Left ventricle myocardium inferior (tissue), 1 donor: ENCODE data around the gene ZNRF3. TPM values are rescaled to one million over a fixed set of nuclear protein-coding genes. Genes with fewer than 3 reads are reported as not detected.

Experiments used
- DNase-seq: peaks from one replicate; pipeline ENCODE4 v3.0.0-alpha.2; 2020
- H3K27ac ChIP-seq: fragments of 200-600 bp; replicated peaks from 2 replicates; pipeline ENCODE4 v1.8.0; 2021
- H3K27me3 ChIP-seq: fragments of 200-600 bp; 2 replicates; pipeline ENCODE4 v1.8.0; 2021; ENCODE audit warnings: low read depth
- H3K36me3 ChIP-seq: fragments of 200-600 bp; 2 replicates; pipeline ENCODE4 v1.8.0; 2021
- H3K4me1 ChIP-seq: fragments of 200-600 bp; 2 replicates; pipeline ENCODE4 v1.8.0; 2021
- H3K4me3 ChIP-seq: fragments of 200-600 bp; 2 replicates; pipeline ENCODE4 v1.8.0; 2021; ENCODE audit warnings: mild to moderate bottlenecking, moderate library complexity
- H3K9me3 ChIP-seq: fragments of 200-600 bp; replicated peaks from 2 replicates; pipeline ENCODE4 v1.8.0; 2021
- intact Hi-C: fragments of 100-400 bp; cut with micrococcal nuclease; formaldehyde crosslinking; loops from one replicate; pipeline ENCODE4 v1.11.0; 2022
- total RNA-seq: library from RNA; stranded (reverse); fragmentation: NEBNext Ultra II Directional; extraction: Animal tissue kit (Norgen Biotek cat#: 25700); gene quantifications from one replicate; pipeline ENCODE4 v1.2.1, GENCODE V29; 2021
- TF ChIP-seq, protein P1 (sequence below): fragments of 200-600 bp; IDR thresholded peaks from 2 replicates; pipeline ENCODE4 v1.8.0; 2021; ENCODE audit warnings: antibody characterized with exemption, mild to moderate bottlenecking, borderline replicate concordance
- donor health status: DM: no; HTN: yes; CAD: no; lungs with severe emphysema.

ZNRF3 gene
- total RNA-seq, 1 donor from 2014 or later = 6.3 TPM

GRCh38 chr22:28989912-28990311 is 106.5 kb downstream of the ZNRF3 start:
- Histone ChIP-seq H3K4me3 (no peak overlapping the region), H3K36me3 (peaks cover 20% of the 10 kb centered on the region), H3K27me3 (no peaks in the 10 kb centered on the region), H3K27ac (no peak overlapping the region), H3K4me1 (no peaks in the 10 kb centered on the region), H3K9me3 (peaks cover 8% of the 10 kb centered on the region)
- no peak for DNase-seq
- TF ChIP-seq, protein P1, sequence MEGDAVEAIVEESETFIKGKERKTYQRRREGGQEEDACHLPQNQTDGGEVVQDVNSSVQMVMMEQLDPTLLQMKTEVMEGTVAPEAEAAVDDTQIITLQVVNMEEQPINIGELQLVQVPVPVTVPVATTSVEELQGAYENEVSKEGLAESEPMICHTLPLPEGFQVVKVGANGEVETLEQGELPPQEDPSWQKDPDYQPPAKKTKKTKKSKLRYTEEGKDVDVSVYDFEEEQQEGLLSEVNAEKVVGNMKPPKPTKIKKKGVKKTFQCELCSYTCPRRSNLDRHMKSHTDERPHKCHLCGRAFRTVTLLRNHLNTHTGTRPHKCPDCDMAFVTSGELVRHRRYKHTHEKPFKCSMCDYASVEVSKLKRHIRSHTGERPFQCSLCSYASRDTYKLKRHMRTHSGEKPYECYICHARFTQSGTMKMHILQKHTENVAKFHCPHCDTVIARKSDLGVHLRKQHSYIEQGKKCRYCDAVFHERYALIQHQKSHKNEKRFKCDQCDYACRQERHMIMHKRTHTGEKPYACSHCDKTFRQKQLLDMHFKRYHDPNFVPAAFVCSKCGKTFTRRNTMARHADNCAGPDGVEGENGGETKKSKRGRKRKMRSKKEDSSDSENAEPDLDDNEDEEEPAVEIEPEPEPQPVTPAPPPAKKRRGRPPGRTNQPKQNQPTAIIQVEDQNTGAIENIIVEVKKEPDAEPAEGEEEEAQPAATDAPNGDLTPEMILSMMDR = no peak
- intact Hi-C loops = no loop called here

DNA sequence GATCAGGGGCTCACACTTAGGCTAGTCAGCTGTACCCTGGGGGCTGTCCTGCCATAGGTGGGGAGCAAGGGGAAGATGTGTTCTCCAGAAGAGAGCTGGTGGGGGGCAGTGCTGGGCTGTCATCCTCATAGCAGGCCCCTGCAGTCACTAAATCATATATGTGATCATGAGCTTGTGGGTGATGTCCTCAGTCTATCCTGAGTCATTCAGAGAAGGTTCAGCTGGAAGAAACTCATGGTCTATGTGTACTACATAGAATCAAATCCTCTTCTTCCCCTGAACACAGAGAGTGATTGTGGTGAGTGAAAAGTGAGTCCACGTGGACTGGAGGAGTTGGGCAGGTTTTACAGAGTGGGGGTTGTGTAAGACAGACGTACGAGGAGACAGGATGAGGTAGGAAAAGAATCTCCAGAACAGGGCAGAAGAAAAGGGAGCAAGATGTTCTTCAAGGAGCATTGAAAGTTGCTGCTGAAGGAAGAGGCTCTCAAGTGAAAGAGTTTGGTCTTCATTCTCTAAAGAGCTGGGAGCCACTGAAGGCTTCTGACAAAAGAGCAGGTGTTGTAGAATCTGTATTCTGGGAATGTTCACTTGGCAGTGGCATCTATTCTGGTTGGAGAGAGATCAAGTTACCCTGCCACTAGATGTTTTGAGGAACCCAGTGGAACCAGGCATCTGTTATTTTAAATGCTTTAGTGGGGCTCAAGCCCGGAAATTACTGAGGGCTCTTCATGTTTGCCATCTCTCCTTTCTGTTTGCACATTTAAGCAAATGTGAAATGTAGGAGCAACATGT is 109.4 kb downstream of the ZNRF3 start:
- TF ChIP-seq, protein P1 = no peak
- Histone ChIP-seq H3K4me3 (no peak overlapping the region), H3K36me3 (peaks cover 2% of the 10 kb centered on the region), H3K9me3 (no peaks in the 10 kb centered on the region), H3K4me1 (no peaks in the 10 kb centered on the region), H3K27ac (no peak overlapping the region), H3K27me3 (no peaks in the 10 kb centered on the region)
- intact Hi-C loops = no loop called here
- DNase-seq = no peak

DNA sequence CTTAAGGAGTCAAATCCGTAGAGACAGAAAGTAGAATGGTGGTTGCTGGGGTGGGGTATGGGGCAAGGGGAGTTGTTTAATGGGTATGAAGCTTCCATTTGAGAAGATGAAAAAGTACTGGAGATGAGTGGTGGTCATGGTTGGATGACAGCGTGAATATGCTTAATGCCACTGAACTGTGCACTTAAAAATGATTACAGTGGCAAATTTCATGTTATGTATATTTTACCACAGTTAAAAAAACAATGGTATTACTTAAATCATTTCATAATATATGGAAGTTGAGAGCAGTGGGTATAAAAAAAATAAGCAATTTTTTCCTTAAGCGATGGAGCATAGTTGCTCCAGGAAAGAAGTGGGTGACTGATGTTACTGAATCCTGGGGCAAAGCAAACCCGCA is 111.2 kb downstream of the ZNRF3 start:
- no peak overlapping the region for H3K4me3 ChIP-seq
- intact Hi-C loops = no loop called here
- H3K4me1 ChIP-seq = peaks cover 5% of the 10 kb centered on the region
- TF ChIP-seq, protein P1 = no peak
- H3K36me3 ChIP-seq = no peaks in the 10 kb centered on the region
- H3K27me3 ChIP-seq = no peaks in the 10 kb centered on the region
- no peak overlapping the region for H3K27ac ChIP-seq
- DNase-seq = no peak
- no peaks in the 10 kb centered on the region for H3K9me3 ChIP-seq

GRCh38 chr22:28995551-28995950 is 112.2 kb downstream of the ZNRF3 start:
- Histone ChIP-seq H3K4me3 (no peak overlapping the region), H3K27ac (no peak overlapping the region), H3K27me3 (no peaks in the 10 kb centered on the region), H3K4me1 (peaks cover 5% of the 10 kb centered on the region), H3K9me3 (no peaks in the 10 kb centered on the region), H3K36me3 (no peaks in the 10 kb centered on the region)
- intact Hi-C loops = no loop called here
- TF ChIP-seq, protein P1 = no peak
- DNase-seq = no peak

- Histone ChIP-seq H3K9me3 (no peaks in the 10 kb centered on the region), H3K27me3 (no peaks in the 10 kb centered on the region), H3K36me3 (no peaks in the 10 kb centered on the region), H3K4me3 (no peak overlapping the region), H3K27ac (no peak overlapping the region), H3K4me1 (peaks cover 8% of the 10 kb centered on the region)
- DNase-seq = no peak
- intact Hi-C loops = no loop called here
- TF ChIP-seq, protein P1 = no peak
Observed at GRCh38 chr22:28997342-28997741, 114.0 kb downstream of the ZNRF3 start.
